NCI-H446 treated with DMSO at 0.1 percent for 48 hours (cell line): Measurements from ENCODE around the gene KIF17.

Experiments used
- DNase-seq: peaks from one replicate; lab custom pipeline; 2025; lab: John Stamatoyannopoulos, UW

Gene KIF17

GRCh38 chr1:20660847-20661206 is 57.0 kb downstream of the KIF17 start:
- no peak for DNase-seq

GRCh38 chr1:20660363-20660762 is 57.4 kb downstream of the KIF17 start:
- no peak for DNase-seq

GRCh38 chr1:20658166-20658915 is 59.5 kb downstream of the KIF17 start:
- DNase-seq: no peak

- DNase-seq: no peak
Measured at GRCh38 chr1:20657024-20657423, 60.8 kb downstream of the KIF17 start.

- no peak for DNase-seq
Measured at GRCh38 chr1:20654104-20654690, 63.6 kb downstream of the KIF17 start.

GRCh38 chr1:20652300-20652699 is 65.5 kb downstream of the KIF17 start:
- DNase-seq: no peak

- no peak for DNase-seq
Measured at GRCh38 chr1:20648946-20649345, 68.9 kb downstream of the KIF17 start.

- no peak for DNase-seq
Measured at GRCh38 chr1:20648438-20648837, 69.4 kb downstream of the KIF17 start.

- DNase-seq: no peak
Measured at GRCh38 chr1:20645414-20645813, 72.4 kb downstream of the KIF17 start.

GRCh38 chr1:20644416-20644815 is 73.4 kb downstream of the KIF17 start:
- no peak for DNase-seq

- DNase-seq: no peak
Measured at GRCh38 chr1:20643080-20643479, 74.7 kb downstream of the KIF17 start.

GRCh38 chr1:20641975-20642374 is 75.8 kb downstream of the KIF17 start:
- DNase-seq: no peak

GRCh38 chr1:20640183-20640597 is 77.6 kb downstream of the KIF17 start:
- peak; percentile 4 for DNase-seq

GRCh38 chr1:20636785-20637347 is 80.9 kb downstream of the KIF17 start:
- DNase-seq: no peak

- no peak for DNase-seq
Measured at GRCh38 chr1:20634594-20635084, 83.2 kb downstream of the KIF17 start.

GRCh38 chr1:20634065-20634593 is 83.7 kb downstream of the KIF17 start:
- no peak for DNase-seq

- DNase-seq: peak; percentile 26
Measured at GRCh38 chr1:20633190-20634064, 84.4 kb downstream of the KIF17 start, which contains the start of gene PINK1. TSS of gene PINK1 (plus strand) at chr1:20633458. CDS start at chr1:20633549, 91 bp downstream.

GRCh38 chr1:20632386-20632785 is 85.4 kb downstream of the KIF17 start:
- no peak for DNase-seq

GRCh38 chr1:20630729-20631128 is 87.1 kb downstream of the KIF17 start:
- DNase-seq: no peak

- no peak for DNase-seq
Measured at GRCh38 chr1:20626524-20626923, 91.3 kb downstream of the KIF17 start.

- no peak for DNase-seq
Measured at GRCh38 chr1:20626098-20626427, 91.7 kb downstream of the KIF17 start.
